ENCODE results near the gene QSOX2. TPM values are rescaled to one million over a fixed set of nuclear protein-coding genes. Genes with fewer than 3 reads are reported as not detected.
A peak's percentile ranks its signal among the peaks of the same experiment; 100 is the strongest.

Gene QSOX2
- total RNA-seq, 8 experiments from 2014 or later = 10.3 to 17.8 (median 15.1) TPM

DNA sequence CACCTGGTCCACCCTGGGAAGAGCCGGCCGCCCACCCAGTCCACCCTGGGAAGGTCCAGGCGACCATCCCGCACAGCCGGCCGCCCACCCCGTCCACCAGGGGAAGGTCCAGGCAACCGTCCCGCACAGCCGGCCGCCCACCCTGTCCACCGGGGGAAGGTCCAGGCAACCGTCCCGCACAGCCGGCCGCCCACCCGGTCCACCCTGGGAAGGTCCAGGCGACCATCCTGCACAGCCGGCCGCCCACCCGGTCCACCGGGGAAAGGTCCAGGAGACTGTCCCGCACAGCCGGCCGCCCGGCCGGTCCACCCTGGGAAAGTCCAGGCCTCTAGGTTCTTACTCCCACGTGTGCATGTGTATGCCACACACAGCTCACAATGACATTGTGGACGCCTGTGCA, 6.7 kb upstream of the QSOX2 start:
- 100% methylated on average over 1 of the region's 29 CpGs; no CpG with 5 or more reads in 9 of the 10 experiments for WGBS, 10 experiments
- Histone ChIP-seq H3K27ac (no peak overlapping the region), H3K4me1 (replicated peaks in 1 of 2) (peaks cover 34 to 63% of the 10 kb centered on the region in 2 donors), H3K4me3 (no peak overlapping the region)
- in situ Hi-C loops (cut with MboI; ENCODE audit: low pct_unique_long_range_greater_than_20kb in 2 of 9, low sequenced_read_pairs in 9 of 9, unreplicated experiment in 9 of 9) = loop anchor here in 3 of 9 experiments (25.0 kb wide), 1 partner anchor 90 kb away; no protein-coding TSS in a partner anchor
- ATAC-seq (replicated peaks in 6 of 8) = no peak

DNA sequence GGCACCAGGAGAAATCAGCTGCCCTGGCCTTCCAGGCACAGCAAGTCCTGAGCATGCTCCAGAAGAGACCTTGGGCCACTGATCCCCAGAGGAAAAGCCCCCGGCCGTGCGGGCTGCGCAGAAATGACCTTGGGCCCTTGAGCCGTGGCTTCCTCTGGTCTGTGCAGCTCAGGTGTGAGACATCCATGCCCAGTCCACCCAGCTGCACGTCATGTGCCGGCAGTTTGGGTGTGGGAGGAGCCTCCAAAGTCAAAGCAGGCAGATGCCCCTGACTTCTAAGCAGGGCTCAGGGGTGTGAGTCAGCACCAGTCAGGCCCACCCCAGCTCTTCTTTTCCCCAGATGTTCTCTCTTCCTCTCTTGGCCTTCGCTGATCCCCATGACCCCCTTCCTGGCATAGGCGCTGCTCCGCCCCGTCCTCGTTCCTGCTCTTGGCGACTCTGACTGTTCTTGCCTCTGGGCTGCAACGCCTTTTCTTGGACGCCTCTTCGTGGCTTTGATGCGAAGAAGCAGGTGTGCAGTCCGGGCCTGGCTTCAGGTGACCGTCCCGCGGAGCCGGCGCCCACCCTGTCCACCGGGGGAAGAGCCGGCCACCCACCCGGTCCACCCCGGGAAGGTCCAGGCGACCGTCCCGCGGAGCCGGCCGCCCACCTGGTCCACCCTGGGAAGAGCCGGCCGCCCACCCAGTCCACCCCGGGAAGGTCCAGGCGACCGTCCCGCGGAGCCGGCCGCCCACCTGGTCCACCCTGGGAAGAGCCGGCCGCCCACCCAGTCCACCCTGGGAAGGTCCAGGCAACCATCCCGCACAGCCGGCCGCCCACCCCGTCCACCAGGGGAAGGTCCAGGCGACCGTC, 5.9 kb upstream of the QSOX2 start:
- Histone ChIP-seq H3K4me3 (no peak overlapping the region), H3K27ac (peak overlapping the region in 1 of 2 donors; percentile 29), H3K4me1 (replicated peaks in 1 of 2) (peaks cover 34 to 60% of the 10 kb centered on the region in 2 donors)
- ATAC-seq (replicated peaks in 6 of 8) = peak in 1 of 8 experiments; percentile 13
- in situ Hi-C loops (cut with MboI; ENCODE audit: low pct_unique_long_range_greater_than_20kb in 2 of 9, low sequenced_read_pairs in 9 of 9, unreplicated experiment in 9 of 9) = loop anchor here in 3 of 9 experiments (25.0 kb wide), 1 partner anchor 89 kb away; no protein-coding TSS in a partner anchor
- WGBS, 10 experiments = 100% methylated on average over 1 of the region's 50 CpGs; no CpG with 5 or more reads in 9 of the 10 experiments

DNA sequence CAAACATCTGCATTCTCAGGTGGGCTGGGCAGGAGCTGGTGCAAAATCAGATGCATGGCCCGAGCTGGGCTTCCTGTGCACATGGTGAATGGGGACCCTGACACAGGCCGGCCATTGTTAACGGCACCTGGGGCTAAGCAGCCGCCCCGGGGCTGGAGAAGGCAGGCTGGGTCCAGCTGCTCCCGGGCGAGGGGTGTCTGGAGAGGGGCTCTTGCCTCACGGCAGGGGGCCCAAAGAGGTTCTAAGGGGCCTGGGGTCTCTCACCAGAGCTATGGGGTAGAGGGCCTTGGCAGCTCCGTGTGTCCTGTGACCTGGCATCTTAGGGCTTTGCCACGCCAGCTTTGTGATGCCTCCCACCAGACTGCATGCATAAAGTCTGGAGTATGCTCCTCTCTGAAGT, 5.1 kb upstream of the QSOX2 start:
- Histone ChIP-seq H3K4me1 (replicated peaks in 1 of 2) (peaks cover 32 to 57% of the 10 kb centered on the region in 2 donors), H3K4me3 (no peak overlapping the region), H3K27ac (peak overlapping the region in 1 of 2 donors; percentile 29)
- in situ Hi-C loops (cut with MboI; ENCODE audit: low pct_unique_long_range_greater_than_20kb in 2 of 9, low sequenced_read_pairs in 9 of 9, unreplicated experiment in 9 of 9) = loop anchor here in 3 of 9 experiments (25.0 kb wide), 1 partner anchor 88 kb away; no protein-coding TSS in a partner anchor
- peak in 5 of 8 experiments; percentile 0 to 44 (median 8) for ATAC-seq (replicated peaks in 6 of 8)
- WGBS, 10 experiments = 50 to 61% (median 53%) methylated on average over 2 to 8 of the region's 10 CpGs; no CpG with 5 or more reads in 5 of the 10 experiments

DNA sequence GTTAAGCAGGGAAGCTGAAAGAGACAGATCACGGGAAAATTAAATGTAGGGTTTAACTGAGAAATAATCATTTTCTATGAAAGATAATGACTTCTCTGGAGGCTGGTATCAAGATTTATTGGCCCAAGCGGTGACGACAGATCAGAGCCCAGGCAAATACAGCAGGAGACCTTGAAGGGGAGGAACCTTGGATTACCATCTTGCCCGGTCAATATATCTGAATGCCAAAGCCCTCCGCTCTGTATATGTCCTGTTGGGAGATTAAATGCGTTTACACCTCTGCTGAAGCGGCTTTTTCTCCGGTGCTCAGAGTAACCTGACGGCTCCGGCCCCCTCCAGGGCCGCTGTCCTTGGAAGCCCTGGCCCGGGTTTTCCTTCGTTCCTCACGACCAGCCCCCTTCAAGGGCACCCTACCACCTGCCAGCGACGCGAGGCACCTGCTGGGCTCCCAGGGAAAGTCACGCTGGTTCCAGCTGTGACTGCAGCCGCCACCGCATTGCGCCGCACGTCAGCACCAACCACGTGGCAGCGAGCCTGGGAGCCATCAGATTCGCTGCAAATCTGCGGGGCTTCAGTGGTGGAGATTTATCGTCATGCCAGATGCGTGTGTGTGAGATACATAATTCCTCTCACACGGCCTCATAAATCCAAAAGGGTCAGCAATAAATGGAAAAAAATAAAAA, 4.4 kb upstream of the QSOX2 start:
- peak in 5 of 8 experiments; percentile 36 to 64 (median 39) for ATAC-seq (replicated peaks in 6 of 8)
- peaks cover 26 to 50% of the 10 kb centered on the region in 2 donors for H3K4me1 ChIP-seq (replicated peaks in 1 of 2)
- in situ Hi-C loops (cut with MboI; ENCODE audit: low pct_unique_long_range_greater_than_20kb in 2 of 9, low sequenced_read_pairs in 9 of 9, unreplicated experiment in 9 of 9) = loop anchor here in 3 of 9 experiments (25.0 kb wide), 1 partner anchor 88 kb away; no protein-coding TSS in a partner anchor
- H3K27ac ChIP-seq = peak overlapping the region; percentile 29 to 36
- no peak overlapping the region for H3K4me3 ChIP-seq
- WGBS, 10 experiments = 26 to 59% (median 51%) methylated on average over 2 to 21 of the region's 30 CpGs; no CpG with 5 or more reads in 1 of the 10 experiments

DNA sequence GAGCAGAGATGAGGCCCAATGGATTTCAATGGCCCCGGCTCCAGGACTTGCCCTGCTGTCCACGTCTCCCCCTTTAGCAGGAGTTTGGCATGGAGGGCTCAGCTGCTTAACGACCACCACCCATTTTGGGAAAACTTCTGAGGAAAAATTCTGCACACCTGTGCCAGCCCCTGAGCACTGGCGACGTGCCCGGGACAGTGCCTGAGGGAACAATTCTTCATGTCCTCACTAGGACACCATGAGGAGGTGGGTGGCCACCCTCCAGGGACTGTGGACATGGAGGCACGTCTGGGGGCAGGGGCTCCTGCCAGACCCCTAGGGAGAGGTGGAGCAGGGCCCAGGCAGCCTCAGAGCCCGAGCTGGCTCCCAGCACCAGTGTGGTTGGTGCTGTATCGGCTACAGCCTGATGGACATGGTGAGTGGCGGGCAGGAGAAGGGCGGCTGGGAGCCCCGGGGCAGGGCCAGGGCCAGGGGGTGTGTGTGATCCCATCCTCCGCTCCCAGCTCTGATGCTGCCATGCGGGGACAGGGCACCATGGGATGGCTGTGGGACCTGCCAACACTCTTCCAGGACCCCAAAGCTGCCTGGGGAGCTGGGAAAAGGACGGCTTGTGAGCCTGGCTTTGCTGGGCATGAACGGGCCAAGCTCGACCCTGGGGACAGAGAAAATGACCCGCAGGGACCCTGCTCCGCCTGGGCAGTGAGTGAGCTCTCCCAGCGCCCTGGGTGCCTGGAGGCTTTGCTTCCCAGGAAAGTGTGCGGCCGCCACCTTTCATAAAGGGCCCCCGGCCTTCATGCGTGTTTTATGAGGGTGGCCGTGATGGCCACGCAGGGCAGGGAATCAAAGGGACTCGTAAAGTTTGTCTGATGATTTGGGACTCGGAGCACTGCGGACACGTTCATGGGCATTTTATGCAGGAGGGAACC, 3.6 kb upstream of the QSOX2 start:
- H3K27ac ChIP-seq = no peak overlapping the region
- H3K4me1 ChIP-seq (replicated peaks in 1 of 2) = peaks cover 25 to 50% of the 10 kb centered on the region in 2 donors
- H3K4me3 ChIP-seq = no peak overlapping the region
- no peak for ATAC-seq (replicated peaks in 6 of 8)
- in situ Hi-C loops (cut with MboI; ENCODE audit: low pct_unique_long_range_greater_than_20kb in 2 of 9, low sequenced_read_pairs in 9 of 9, unreplicated experiment in 9 of 9) = no loop called here
- WGBS, 10 experiments = 40 to 88% (median 48%) methylated on average over 1 to 9 of the region's 30 CpGs; no CpG with 5 or more reads in 3 of the 10 experiments

DNA sequence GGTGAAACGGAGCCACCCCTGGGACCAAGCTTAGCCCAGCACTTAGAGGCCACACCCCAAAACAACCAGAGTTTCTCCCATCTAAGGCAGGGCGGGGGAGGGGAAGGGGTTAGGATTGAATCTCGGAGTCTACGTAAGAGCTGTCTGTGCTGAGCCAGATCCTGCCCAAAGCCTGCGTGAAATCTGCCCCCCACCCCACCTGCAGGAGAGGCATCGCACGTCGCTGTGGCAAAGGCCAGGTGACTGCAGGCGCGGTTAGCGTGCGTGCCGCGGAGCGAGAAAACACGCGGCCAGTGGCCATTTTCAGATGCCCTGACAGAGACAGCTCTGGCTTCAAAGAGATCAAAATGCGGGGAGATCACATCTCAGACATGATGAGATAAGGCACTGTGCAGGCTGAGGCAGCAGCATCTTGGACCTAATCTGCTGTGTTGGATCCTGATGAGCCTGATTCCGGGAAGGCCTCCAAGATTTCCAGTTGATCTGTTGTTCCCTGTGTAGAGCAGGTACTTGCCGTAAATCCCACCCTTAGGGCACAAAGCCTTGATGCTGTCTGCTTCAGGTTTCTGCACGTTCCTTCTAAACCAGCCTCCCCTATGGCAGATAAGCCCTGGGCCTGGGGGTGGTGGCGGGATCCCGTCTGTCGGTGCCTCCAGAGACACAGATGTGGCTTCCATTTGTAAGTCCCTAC, 2.5 kb upstream of the QSOX2 start:
- Histone ChIP-seq H3K4me1 (replicated peaks in 1 of 2) (peaks cover 36 to 61% of the 10 kb centered on the region in 2 donors), H3K4me3 (no peak overlapping the region), H3K27ac (no peak overlapping the region)
- in situ Hi-C loops (cut with MboI; ENCODE audit: low pct_unique_long_range_greater_than_20kb in 2 of 9, low sequenced_read_pairs in 9 of 9, unreplicated experiment in 9 of 9) = no loop called here
- no peak for ATAC-seq (replicated peaks in 6 of 8)
- 70 to 100% (median 87%) methylated on average over 2 to 18 of the region's 24 CpGs; no CpG with 5 or more reads in 3 of the 10 experiments for WGBS, 10 experiments

DNA sequence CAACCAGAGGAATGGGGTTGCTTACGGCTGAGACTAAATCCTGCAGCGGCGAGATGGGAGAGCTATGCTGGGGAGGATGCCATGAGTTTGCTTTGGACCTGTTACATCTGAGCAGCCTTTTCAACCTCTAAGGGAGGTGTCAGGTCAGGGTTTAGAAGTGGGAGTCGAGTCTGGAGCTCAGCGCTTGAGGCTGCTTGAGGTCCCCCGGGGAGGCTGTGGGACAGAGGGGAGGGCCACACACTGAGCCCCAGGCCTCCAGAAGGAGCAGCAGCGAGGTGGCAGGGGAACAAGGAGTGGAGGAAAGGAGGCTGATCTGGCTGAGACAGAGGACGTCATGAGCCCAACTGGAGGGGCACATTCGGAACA, 1.9 kb upstream of the QSOX2 start:
- no peak overlapping the region for H3K27ac ChIP-seq
- in situ Hi-C loops (cut with MboI; ENCODE audit: low pct_unique_long_range_greater_than_20kb in 2 of 9, low sequenced_read_pairs in 9 of 9, unreplicated experiment in 9 of 9) = no loop called here
- H3K4me3 ChIP-seq = no peak overlapping the region
- 20 to 80% methylated on average over 1 of the region's 9 CpGs; no CpG with 5 or more reads in 8 of the 10 experiments for WGBS, 10 experiments
- ATAC-seq (replicated peaks in 6 of 8) = no peak
- H3K4me1 ChIP-seq (replicated peaks in 1 of 2) = peaks cover 42 to 66% of the 10 kb centered on the region in 2 donors

DNA sequence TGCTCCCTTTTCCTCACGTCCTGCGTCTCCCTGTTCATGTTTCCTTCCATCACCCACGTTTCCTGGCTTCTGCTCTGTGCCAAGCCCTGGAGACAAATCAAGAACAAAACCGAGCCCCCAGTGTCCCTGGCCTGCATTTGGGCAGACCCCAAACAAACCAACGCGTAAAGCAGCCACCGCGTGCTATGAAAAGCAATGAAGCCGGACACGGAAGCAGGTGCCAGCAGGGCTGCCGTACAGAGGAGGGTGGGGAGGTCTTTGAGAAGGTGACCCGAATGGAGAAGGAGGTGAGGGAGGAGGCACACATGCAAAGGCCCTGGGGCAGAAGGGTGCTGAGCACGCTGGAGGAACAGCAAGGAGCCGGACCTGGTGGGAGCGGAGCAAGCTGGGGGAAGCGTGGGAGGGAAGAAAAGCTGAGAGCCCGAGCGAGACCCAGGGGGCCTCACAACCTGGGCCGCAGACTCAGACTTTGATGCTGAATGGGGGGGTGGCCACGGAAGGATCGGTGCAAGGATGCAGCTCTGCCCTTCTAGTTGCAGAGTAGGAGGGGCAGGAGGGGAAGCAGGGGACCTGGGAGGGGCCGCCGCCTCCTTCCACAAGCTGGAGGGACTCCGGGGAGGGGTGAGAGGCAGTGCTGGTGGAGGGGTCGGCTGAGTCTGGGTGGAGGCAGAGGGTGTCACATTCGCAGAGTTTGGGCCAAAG, 1.4 kb upstream of the QSOX2 start:
- no peak overlapping the region for H3K27ac ChIP-seq
- in situ Hi-C loops (cut with MboI; ENCODE audit: low pct_unique_long_range_greater_than_20kb in 2 of 9, low sequenced_read_pairs in 9 of 9, unreplicated experiment in 9 of 9) = no loop called here
- WGBS, 10 experiments = 20 to 100% (median 94%) methylated on average over 1 to 15 of the region's 26 CpGs; no CpG with 5 or more reads in 2 of the 10 experiments
- ATAC-seq (replicated peaks in 6 of 8) = no peak
- peaks cover 47 to 72% of the 10 kb centered on the region in 2 donors for H3K4me1 ChIP-seq (replicated peaks in 1 of 2)
- no peak overlapping the region for H3K4me3 ChIP-seq

DNA sequence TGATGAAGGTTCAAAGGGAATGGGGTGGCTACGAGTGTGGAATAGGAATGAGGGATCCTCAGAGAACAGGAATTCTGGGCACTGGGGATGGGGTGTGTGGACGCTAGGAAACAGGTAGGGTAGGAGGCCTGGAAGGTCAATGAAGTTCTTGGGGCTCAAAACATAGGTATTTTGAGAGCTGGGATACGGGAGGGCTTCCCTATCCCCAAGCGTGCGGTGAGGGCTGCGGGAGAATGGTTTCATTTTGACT, 718 bp downstream of the QSOX2 start:
- in situ Hi-C loops (cut with MboI; ENCODE audit: low pct_unique_long_range_greater_than_20kb in 2 of 9, low sequenced_read_pairs in 9 of 9, unreplicated experiment in 9 of 9) = no loop called here
- peaks cover 44 to 66% of the 10 kb centered on the region in 2 donors for H3K4me1 ChIP-seq (replicated peaks in 1 of 2)
- WGBS, 10 experiments = 0 to 10% (median 0%) methylated on average over 2 to 4 of the region's 6 CpGs; no CpG with 5 or more reads in 5 of the 10 experiments
- peak overlapping the region; percentile 61 to 76 for H3K27ac ChIP-seq
- H3K4me3 ChIP-seq = peak overlapping the region; percentile 63 to 99 (median 94)
- ATAC-seq (replicated peaks in 6 of 8) = no peak

DNA sequence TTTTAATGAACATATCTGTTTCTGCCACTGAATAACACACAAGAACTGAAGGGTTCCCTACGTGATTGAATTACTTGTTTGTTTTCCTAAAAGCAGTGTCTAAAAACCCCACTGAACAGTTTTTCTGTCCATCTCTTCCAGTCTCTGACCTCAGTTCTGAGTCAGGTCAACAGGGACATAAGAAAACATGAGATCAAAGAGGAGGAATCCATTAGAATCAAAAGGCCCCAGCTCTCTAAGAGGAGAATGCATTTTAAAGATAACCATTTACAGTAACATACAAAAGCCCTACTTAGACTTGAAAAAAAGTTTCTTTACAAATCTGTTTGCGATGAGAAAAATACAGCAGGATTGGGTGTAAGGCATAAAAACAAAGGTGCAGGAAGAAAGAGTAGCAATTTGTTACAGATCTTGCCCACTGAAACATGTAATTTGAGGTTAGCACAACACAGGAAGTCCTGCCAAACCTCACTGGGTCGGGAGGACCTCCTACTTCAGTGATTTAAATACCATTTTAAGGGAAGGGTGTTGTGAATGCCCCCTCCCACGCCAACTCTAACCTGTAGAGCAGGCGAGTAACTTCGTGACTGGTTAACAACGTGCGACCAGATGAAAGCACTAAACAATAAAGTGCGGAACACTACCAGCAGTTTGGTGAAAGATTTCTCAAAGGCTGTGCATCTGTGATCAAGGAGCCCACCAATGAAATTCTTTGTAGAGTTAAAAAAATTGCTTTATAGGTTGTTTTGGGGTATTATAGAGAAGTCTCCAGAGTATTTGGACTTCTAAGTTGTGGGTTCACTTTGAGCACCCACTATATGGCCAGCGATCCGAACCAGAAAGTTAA, 1.3 kb downstream of the QSOX2 start:
- H3K4me3 ChIP-seq = peak overlapping the region; percentile 63 to 99 (median 94)

DNA sequence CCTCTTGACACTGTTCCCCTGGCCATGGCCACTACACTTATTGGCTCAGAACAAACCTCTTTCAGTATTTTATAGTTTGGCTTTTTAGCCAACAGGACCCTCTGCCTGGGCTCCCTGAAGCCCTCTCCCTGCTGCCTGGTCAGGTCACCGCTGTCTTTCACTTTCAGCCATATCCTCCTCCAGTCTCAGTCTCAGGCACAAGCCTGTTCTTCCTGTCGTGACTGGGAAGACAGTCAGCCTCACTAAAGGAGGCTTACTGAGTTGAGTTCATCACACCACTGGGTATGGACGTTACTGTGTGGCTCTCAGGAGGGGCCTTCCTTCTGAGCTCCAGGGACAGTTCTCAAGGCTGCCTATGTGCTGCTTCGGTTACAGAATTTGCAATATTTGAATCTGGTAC, 2.0 kb downstream of the QSOX2 start:
- peak in 1 of 8 experiments; percentile 19 for ATAC-seq (replicated peaks in 6 of 8)
- in situ Hi-C loops (cut with MboI; ENCODE audit: low pct_unique_long_range_greater_than_20kb in 2 of 9, low sequenced_read_pairs in 9 of 9, unreplicated experiment in 9 of 9) = no loop called here
- H3K27ac ChIP-seq = peak overlapping the region in 1 of 2 donors; percentile 14
- peak overlapping the region in 4 of 5 donors; percentile 63 to 99 (median 96) for H3K4me3 ChIP-seq
- 17 to 100% (median 44%) methylated on average over 1 to 3 of the region's 4 CpGs; no CpG with 5 or more reads in 4 of the 10 experiments for WGBS, 10 experiments
- H3K4me1 ChIP-seq (replicated peaks in 1 of 2) = peaks cover 44 to 59% of the 10 kb centered on the region in 2 donors

More for the DNA sequence above, 1.3 kb downstream of the QSOX2 start:
- in situ Hi-C loops (cut with MboI; ENCODE audit: low pct_unique_long_range_greater_than_20kb in 2 of 9, low sequenced_read_pairs in 9 of 9, unreplicated experiment in 9 of 9) = no loop called here
- H3K4me1 ChIP-seq (replicated peaks in 1 of 2) = peaks cover 44 to 66% of the 10 kb centered on the region in 2 donors
- ATAC-seq (replicated peaks in 6 of 8) = no peak
- WGBS, 10 experiments = 4 to 55% (median 11%) methylated on average over 1 to 10 of the region's 11 CpGs; no CpG with 5 or more reads in 1 of the 10 experiments
- H3K27ac ChIP-seq = no peak overlapping the region
